ENCODE results near the gene TSSK6.
A peak's percentile ranks its signal among the peaks of the same experiment; 100 is the strongest.

Gene TSSK6

DNA sequence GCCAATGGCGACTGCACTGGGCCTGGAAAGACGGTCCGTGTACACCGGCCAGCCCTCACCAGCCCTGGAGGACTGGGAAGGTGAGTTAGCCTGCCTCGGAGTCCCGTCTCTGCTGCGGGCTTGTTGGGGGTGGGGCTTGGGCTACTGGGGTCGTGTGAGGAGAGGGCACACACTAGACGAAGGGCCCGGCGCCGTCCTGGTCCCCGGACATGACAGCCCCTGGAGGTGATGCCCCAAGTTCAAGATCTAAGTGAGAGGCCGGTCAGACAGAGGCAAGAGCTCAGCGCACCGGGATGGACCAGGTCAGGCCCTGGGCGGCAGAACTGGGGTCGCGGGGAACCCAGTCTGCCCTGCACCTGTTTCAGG is 24.3 kb upstream of the TSSK6 start:
- Histone ChIP-seq H2AFZ (no peak overlapping the region), H3K4me2 (ENCODE audit: low read length) (no peak overlapping the region), H3K36me3 (ENCODE audit: control insufficient read depth, insufficient read depth, low read length) (no peaks in the 10 kb centered on the region), H3K9me3 (ENCODE audit: control insufficient read depth, low read length) (no peaks in the 10 kb centered on the region), H3K27ac (no peak overlapping the region), H3K9ac (no peak overlapping the region), H3K4me1 (peaks cover 3% of the 10 kb centered on the region), H3K27me3 (ENCODE audit: control insufficient read depth, insufficient read depth, low read length) (peaks cover 3% of the 10 kb centered on the region), H3K79me2 (no peaks in the 10 kb centered on the region), H3K4me3 (ENCODE audit: low read depth, low read length) (no peak overlapping the region)
- TF ChIP-seq, protein P1, sequence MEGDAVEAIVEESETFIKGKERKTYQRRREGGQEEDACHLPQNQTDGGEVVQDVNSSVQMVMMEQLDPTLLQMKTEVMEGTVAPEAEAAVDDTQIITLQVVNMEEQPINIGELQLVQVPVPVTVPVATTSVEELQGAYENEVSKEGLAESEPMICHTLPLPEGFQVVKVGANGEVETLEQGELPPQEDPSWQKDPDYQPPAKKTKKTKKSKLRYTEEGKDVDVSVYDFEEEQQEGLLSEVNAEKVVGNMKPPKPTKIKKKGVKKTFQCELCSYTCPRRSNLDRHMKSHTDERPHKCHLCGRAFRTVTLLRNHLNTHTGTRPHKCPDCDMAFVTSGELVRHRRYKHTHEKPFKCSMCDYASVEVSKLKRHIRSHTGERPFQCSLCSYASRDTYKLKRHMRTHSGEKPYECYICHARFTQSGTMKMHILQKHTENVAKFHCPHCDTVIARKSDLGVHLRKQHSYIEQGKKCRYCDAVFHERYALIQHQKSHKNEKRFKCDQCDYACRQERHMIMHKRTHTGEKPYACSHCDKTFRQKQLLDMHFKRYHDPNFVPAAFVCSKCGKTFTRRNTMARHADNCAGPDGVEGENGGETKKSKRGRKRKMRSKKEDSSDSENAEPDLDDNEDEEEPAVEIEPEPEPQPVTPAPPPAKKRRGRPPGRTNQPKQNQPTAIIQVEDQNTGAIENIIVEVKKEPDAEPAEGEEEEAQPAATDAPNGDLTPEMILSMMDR (IDR thresholded peaks at IDR 0.05): no peak

DNA sequence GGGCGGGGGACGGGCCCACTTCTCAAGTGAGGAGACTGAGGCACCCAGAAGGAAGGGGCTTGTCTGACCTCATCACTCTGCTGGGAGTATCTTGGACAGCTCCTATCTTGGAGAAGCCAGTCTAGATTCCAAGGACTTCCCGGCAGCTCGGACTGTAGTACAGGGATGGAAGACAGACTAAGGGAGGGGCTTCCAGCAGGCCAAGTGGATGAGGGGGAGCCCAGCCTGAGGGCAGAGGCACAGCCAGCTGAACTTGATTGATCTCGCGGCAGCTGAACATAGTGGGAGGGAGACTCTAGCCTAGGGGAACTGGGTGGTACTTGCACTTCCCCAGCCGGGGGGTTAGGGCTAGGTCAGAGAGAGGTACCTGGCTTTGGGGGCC is 23.4 kb upstream of the TSSK6 start:
- Histone ChIP-seq H3K9me3 (ENCODE audit: control insufficient read depth, low read length) (no peaks in the 10 kb centered on the region), H3K27me3 (ENCODE audit: control insufficient read depth, insufficient read depth, low read length) (peaks cover 3% of the 10 kb centered on the region), H2AFZ (no peak overlapping the region), H3K36me3 (ENCODE audit: control insufficient read depth, insufficient read depth, low read length) (no peaks in the 10 kb centered on the region), H3K9ac (no peak overlapping the region), H3K4me1 (peaks cover 3% of the 10 kb centered on the region), H3K4me2 (ENCODE audit: low read length) (no peak overlapping the region), H3K27ac (no peak overlapping the region), H3K4me3 (ENCODE audit: low read depth, low read length) (no peak overlapping the region), H3K79me2 (no peaks in the 10 kb centered on the region)
- TF ChIP-seq, protein P1 (IDR thresholded peaks at IDR 0.05): no peak

- Histone ChIP-seq H3K4me2 (ENCODE audit: low read length) (peak within 1 kb of the TSS; percentile 42), H3K36me3 (ENCODE audit: control insufficient read depth, insufficient read depth, low read length) (no peaks in the 10 kb centered on the region), H3K4me1 (peaks cover 3% of the 10 kb centered on the region), H3K79me2 (no peaks in the 10 kb centered on the region), H3K4me3 (ENCODE audit: low read depth, low read length) (peak within 1 kb of the TSS; percentile 17), H3K9me3 (ENCODE audit: control insufficient read depth, low read length) (no peaks in the 10 kb centered on the region), H3K9ac (no peak within 1 kb of the TSS), H3K27me3 (ENCODE audit: control insufficient read depth, insufficient read depth, low read length) (peaks cover 3% of the 10 kb centered on the region), H3K27ac (no peak within 1 kb of the TSS), H2AFZ (peak within 1 kb of the TSS; percentile 57)
- TF ChIP-seq, protein P1 (IDR thresholded peaks at IDR 0.05): no peak
These were observed 22.9 kb upstream of the TSSK6 start, which contains the start of gene CILP2 for GRCh38 chr19:19538061-19538784. CILP2 (plus strand) TSS chr19:19538265; CDS start chr19:19538350, 85 bp downstream.

- Histone ChIP-seq H3K9ac (no peak overlapping the region), H3K4me2 (ENCODE audit: low read length) (peak overlapping the region; percentile 42), H3K4me3 (ENCODE audit: low read depth, low read length) (no peak overlapping the region), H2AFZ (peak overlapping the region; percentile 29), H3K9me3 (ENCODE audit: control insufficient read depth, low read length) (no peaks in the 10 kb centered on the region), H3K36me3 (ENCODE audit: control insufficient read depth, insufficient read depth, low read length) (no peaks in the 10 kb centered on the region), H3K27me3 (ENCODE audit: control insufficient read depth, insufficient read depth, low read length) (peaks cover 3% of the 10 kb centered on the region), H3K27ac (no peak overlapping the region), H3K79me2 (no peaks in the 10 kb centered on the region), H3K4me1 (peaks cover 3% of the 10 kb centered on the region)
- TF ChIP-seq, protein P1 (IDR thresholded peaks at IDR 0.05): no peak
These were observed 22.0 kb upstream of the TSSK6 start for GRCh38 chr19:19537075-19538048.

Measured in parathyroid adenoma (tissue), 2 donors.